Heart left ventricle (tissue), 16 donors: ENCODE measurements around the gene STX11. TPM values are rescaled to one million over a fixed set of nuclear protein-coding genes. Genes with fewer than 3 reads are reported as not detected.

ENCODE experiments used
- ATAC-seq, 4 donors: fragments of 200-7000 bp; cut with Tn5 transposase; one replicate each; pipeline ENCODE4 v1.9.1; 2020 to 2022; ENCODE audit warnings: moderate library complexity in 4 of 4, mild to moderate bottlenecking in 3 of 4, moderate number of reproducible peaks in 1 of 4
- DNase-seq, 5 donors: peaks; one replicate each; pipeline ENCODE4 v3.0.0-alpha.2; 2020
- H3K27ac ChIP-seq, 12 donors: fragments of 200-600 bp; sonication (generic) in 4 of 12; one replicate each; pipeline versions ENCODE4 v1.5.0 to v1.8.0; 2016 to 2022; ENCODE audit warnings: mild to moderate bottlenecking in 2 of 12
- H3K27me3 ChIP-seq, 9 donors: fragments of 200-600 bp; sonication (generic) in 2 of 9; one replicate each; pipeline versions ENCODE4 v1.5.1 to v1.8.0; 2016 to 2022; ENCODE audit warnings: mild to moderate bottlenecking in 3 of 9
- H3K36me3 ChIP-seq, 9 donors: fragments of 200-600 bp; sonication (generic) in 2 of 9; one replicate each; pipeline versions ENCODE4 v1.5.0 to v1.8.0; 2018 to 2022; ENCODE audit warnings: mild to moderate bottlenecking in 2 of 9
- H3K4me1 ChIP-seq, 12 donors: fragments of 200-600 bp; sonication (generic) in 4 of 12; one replicate each; pipeline versions ENCODE4 v1.5.0 to v1.8.0; 2016 to 2022; ENCODE audit warnings: mild to moderate bottlenecking in 3 of 12
- H3K4me3 ChIP-seq, 12 donors: fragments of 200-600 bp; sonication (generic) in 4 of 12; one replicate each; pipeline versions ENCODE4 v1.5.0 to v1.8.0; 2017 to 2022; ENCODE audit warnings: mild to moderate bottlenecking in 9 of 12, moderate library complexity in 4 of 12
- H3K9me3 ChIP-seq, 12 donors: fragments of 200-600 bp; sonication (generic) in 4 of 12; one replicate each; pipeline versions ENCODE4 v1.5.0 to v1.8.0; 2016 to 2022; ENCODE audit warnings: mild to moderate bottlenecking in 1 of 12
- CTCF ChIP-seq, 12 donors: fragments of 200-600 bp; sonication (generic) in 4 of 12; IDR thresholded peaks; one replicate each; pipeline versions ENCODE4 v1.5.0 to v1.8.0; 2018 to 2022; ENCODE audit warnings: antibody characterized with exemption in 12 of 12, mild to moderate bottlenecking in 5 of 12
- POLR2A ChIP-seq, 2 donors: fragments of 450-650 bp; IDR thresholded peaks; one replicate each; pipeline ENCODE4 v1.6.1; 2017; ENCODE audit warnings: antibody characterized with exemption in 2 of 2, mild to moderate bottlenecking in 2 of 2, moderate library complexity in 2 of 2
- WGBS, 4 donors: extraction: QIAGEN DNeasy Blood & Tissue Kit in 2 of 4; methylation state at CpG; one replicate each; pipeline versions ENCODE4 v1.1.5 to v1.1.7; 2013 to 2018; 5-methylcytosine and 5-hydroxymethylcytosine counted together
- intact Hi-C, 10 donors: fragments of 100-400 bp; cut with DNase I; formaldehyde crosslinking; loops; one replicate each; pipeline versions ENCODE4 v1.11.1 to v1.14.2; 2022
- polyA plus RNA-seq, 2 donors: library from polyadenylated mRNA; stranded (reverse); fragments of 200-250 nt; gene quantifications; one replicate each; pipeline ENCODE4 v1.2.3, GENCODE V29; 2013
- total RNA-seq, 9 donors: library from RNA; depleted of rRNA in 2 of 9; stranded (reverse); fragments of >200 nt in 2 of 9; fragmentation: NEBNext Ultra II Directional in 3 of 9; extraction: Animal tissue kit (Norgen Biotek cat#: 25700) in 3 of 9; gene quantifications; one replicate each; pipeline versions ENCODE4 v1.1.0 to v1.2.4, GENCODE V29; 2016 to 2023
- donor health status: ischemic (EF 13 %, LVEDD 7.1; RV severe dilation, severe dysfunction).
- donor health status: healthy with polysubstance abuse.
- donor health status: DM: no; HTN: yes; CAD: no.
- donor health status: DM: no; HTN: no; CAD: no.
- donor health status: ischemic (EF 25% LVEDD 6.9; RV normal size, moderate dysfunction).
- donor health status: ischemic (EF 25% LVEDD 5.7; RV mildly dilated, moderate dysfunction).
- donor health status: healthy.
- donor health status: DM: yes; HTN: yes; CAD: no.
- donor health status: ischemic (EF 35%, LVEDD 5.7; RV mildly dilated, moderate dysfunction).
- donor health status: nonischemic (EF 11% LVEDD 7.7; RV severe dilation, severe dysfunction).
- donor health status: DM: yes; HTN: yes; CAD: no.
- donor health status: PGD.
- donor health status: ischemic (EF 29% LVEDD 5.4; RV normal size, mild dysfunction).
- donor health status: nonischemic (EF 23%, LVEDD 6.1; RV moderate dilation, normal function).

The STX11 gene
- total and polyA plus RNA-seq, 11 donors = 4.7 to 21.0 (median 9.0) TPM

GRCh38 chr6:144194293-144194810 lies 44.0 kb downstream of the STX11 start:
- Histone ChIP-seq H3K36me3 (peaks cover 0 to under 1% (median 0%) of the 10 kb centered on the region in 9 donors), H3K4me1 (peaks cover 0 to 12% (median 2%) of the 10 kb centered on the region in 12 donors), H3K27me3 (no peaks in the 10 kb centered on the region), H3K4me3 (no peak overlapping the region), H3K27ac (no peak overlapping the region), H3K9me3 (no peaks in the 10 kb centered on the region)
- DNase-seq (no peak), ATAC-seq (no peak)
- no peak for TF ChIP-seq CTCF (IDR thresholded peaks at IDR 0.05)
- TF ChIP-seq POLR2A (IDR thresholded peaks at IDR 0.05) = no peak
- whole genome bisulfite sequencing, 4 donors = 59 to 64% (median 63%) methylated on average over 7 of the region's 7 CpGs
- intact Hi-C loops = no loop called here

DNA sequence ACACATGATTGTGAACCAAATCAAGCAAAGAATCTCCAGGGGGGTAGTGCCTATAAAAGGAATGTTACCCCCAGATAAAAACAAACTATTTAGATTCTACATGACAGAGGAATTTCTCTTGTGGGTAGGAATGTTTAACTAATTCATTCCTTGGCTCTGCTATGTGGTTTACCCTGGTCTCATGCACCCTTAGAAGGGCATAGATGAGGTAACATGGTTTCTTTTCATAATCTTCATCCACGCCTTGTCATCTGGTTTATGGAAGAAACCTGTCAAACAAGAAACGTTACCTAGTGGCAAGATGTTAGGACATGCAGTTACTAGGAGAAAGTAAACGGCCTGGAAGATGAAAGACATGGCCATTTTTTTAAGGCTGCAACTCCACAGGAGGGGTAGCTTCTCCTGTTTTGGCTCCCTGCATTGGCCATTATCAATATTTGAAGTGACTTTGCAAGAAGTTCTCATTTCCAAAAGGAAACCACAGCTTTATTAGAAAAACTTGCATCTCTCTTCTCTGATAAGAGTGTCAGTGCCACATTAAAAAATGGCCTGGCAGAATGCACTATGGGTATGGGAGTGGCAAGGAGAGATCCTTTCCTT lies 45.5 kb downstream of the STX11 start:
- peaks cover 0 to 4% (median 0%) of the 10 kb centered on the region in 12 donors for H3K9me3 ChIP-seq
- no peaks in the 10 kb centered on the region for H3K36me3 ChIP-seq
- H3K27ac ChIP-seq = no peak overlapping the region
- TF ChIP-seq CTCF (IDR thresholded peaks at IDR 0.05) (no peak), POLR2A (IDR thresholded peaks at IDR 0.05) (no peak)
- intact Hi-C loops = no loop called here
- ATAC-seq (no peak), DNase-seq (no peak)
- H3K4me3 ChIP-seq = no peak overlapping the region
- WGBS, 4 donors = 69 to 78% (median 77%) methylated on average over 3 of the region's 3 CpGs
- no peaks in the 10 kb centered on the region for H3K27me3 ChIP-seq
- H3K4me1 ChIP-seq = peaks cover 0 to 4% (median under 1%) of the 10 kb centered on the region in 12 donors

DNA sequence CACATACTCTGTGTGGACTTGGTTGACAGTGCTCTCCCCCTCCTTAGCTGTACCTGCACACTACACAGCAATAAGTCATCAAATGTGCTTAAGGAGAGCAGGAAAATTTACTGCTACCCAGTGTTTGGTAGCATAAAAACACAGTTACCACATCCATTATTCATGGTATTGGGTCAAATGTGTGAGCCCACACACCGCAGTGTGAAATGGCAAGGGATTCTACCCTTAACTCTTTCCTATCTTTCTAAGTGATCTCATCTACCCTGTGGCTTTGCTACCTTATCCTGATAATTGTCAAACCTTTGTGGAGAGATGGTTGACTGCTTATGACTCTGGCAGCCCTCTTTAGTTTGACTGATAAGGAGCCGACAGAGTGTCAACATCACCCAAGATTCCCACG lies 47.6 kb downstream of the STX11 start:
- 48 to 63% (median 61%) methylated on average over 3 of the region's 3 CpGs for WGBS, 4 donors
- Histone ChIP-seq H3K27me3 (no peaks in the 10 kb centered on the region), H3K36me3 (no peaks in the 10 kb centered on the region), H3K27ac (no peak overlapping the region), H3K4me1 (no peaks in the 10 kb centered on the region), H3K4me3 (no peak overlapping the region), H3K9me3 (peaks cover 0 to 25% (median 12%) of the 10 kb centered on the region in 12 donors)
- intact Hi-C loops = no loop called here
- DNase-seq = no peak
- TF ChIP-seq CTCF (IDR thresholded peaks at IDR 0.05) (no peak), POLR2A (IDR thresholded peaks at IDR 0.05) (no peak)
- ATAC-seq = no peak

- whole genome bisulfite sequencing, 4 donors = 60 to 87% (median 74%) methylated on average over 3 of the region's 3 CpGs
Observed at GRCh38 chr6:144202879-144203468, 52.7 kb downstream of the STX11 start.

More at GRCh38 chr6:144202879-144203468, 52.7 kb downstream of the STX11 start:
- DNase-seq = no peak
- no peak for TF ChIP-seq POLR2A (IDR thresholded peaks at IDR 0.05)
- TF ChIP-seq CTCF (IDR thresholded peaks at IDR 0.05) = no peak
- intact Hi-C loops = no loop called here
- no peaks in the 10 kb centered on the region for H3K27me3 ChIP-seq
- H3K4me3 ChIP-seq = no peak overlapping the region
- ATAC-seq = no peak
- no peaks in the 10 kb centered on the region for H3K4me1 ChIP-seq
- no peak overlapping the region for H3K27ac ChIP-seq
- no peaks in the 10 kb centered on the region for H3K36me3 ChIP-seq
- H3K9me3 ChIP-seq = peaks cover 0 to 48% (median 30%) of the 10 kb centered on the region in 12 donors
